Stimulated activated naive CD8-positive, alpha-beta T cell treated with anti-CD3 and anti-CD28 coated beads, Interleukin-15, Interleukin-2, amounts not matched to agents 100 ng/mL and 50 ng/mL, for 24 hours (primary cell): ENCODE measurements around the gene SOCS6.
"Not testable (repeated sequence)": the region's sequence is repeated elsewhere in the genome, so short reads cannot be mapped to it uniquely, and the experiment has no call there.

Source experiments
- H3K27ac Mint-ChIP-seq: one replicate; pipeline ENCODE4 v1.8.0; 2021; ENCODE audit warnings: mild to moderate bottlenecking, mixed read lengths
- H3K27me3 Mint-ChIP-seq: one replicate; pipeline ENCODE4 v1.8.0; 2021; ENCODE audit warnings: mixed read lengths
- H3K36me3 Mint-ChIP-seq: one replicate; pipeline ENCODE4 v1.8.0; 2021; ENCODE audit warnings: low read depth, mixed read lengths
- H3K4me1 Mint-ChIP-seq: one replicate; pipeline ENCODE4 v1.8.0; 2021; ENCODE audit warnings: low read depth, mixed read lengths
- H3K4me3 Mint-ChIP-seq: one replicate; pipeline ENCODE4 v1.8.0; 2021; ENCODE audit warnings: mild to moderate bottlenecking, mixed read lengths
- H3K9me3 Mint-ChIP-seq: one replicate; pipeline ENCODE4 v1.8.0; 2021; ENCODE audit warnings: mixed read lengths

The SOCS6 gene

GRCh38 chr18:70328169-70328568 is 39.3 kb downstream of the SOCS6 start:
- no peak overlapping the region for H3K27ac Mint-ChIP-seq

DNA sequence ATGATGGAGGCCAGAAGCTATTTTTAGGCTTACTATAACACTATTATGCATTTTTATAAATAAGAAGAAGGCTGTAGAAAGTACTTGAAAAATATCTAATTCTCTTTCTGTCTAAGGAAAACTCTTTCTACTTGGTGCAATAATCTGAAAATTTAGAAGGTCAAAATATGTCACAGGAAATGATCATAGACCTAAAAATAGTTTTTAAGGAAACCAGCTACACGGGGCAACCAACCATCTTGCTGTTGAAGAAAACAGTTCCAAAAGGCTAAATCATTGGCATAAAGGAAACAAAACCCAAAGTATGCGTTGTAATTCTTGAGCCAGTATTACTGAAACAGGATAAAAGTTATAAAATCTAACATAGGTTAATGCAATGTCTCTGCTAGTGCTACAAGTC is 40.2 kb downstream of the SOCS6 start:
- Mint-ChIP-seq H3K9me3 (no peaks in the 10 kb centered on the region), H3K4me1 (peaks cover 5% of the 10 kb centered on the region), H3K27me3 (peaks cover 4% of the 10 kb centered on the region), H3K36me3 (no peaks in the 10 kb centered on the region), H3K4me3 (no peak overlapping the region), H3K27ac (no peak overlapping the region)

More at GRCh38 chr18:70328169-70328568, 39.3 kb downstream of the SOCS6 start:
- H3K4me3 Mint-ChIP-seq = no peak overlapping the region
- no peaks in the 10 kb centered on the region for H3K36me3 Mint-ChIP-seq
- H3K27me3 Mint-ChIP-seq = peaks cover 4% of the 10 kb centered on the region
- H3K9me3 Mint-ChIP-seq = no peaks in the 10 kb centered on the region
- H3K4me1 Mint-ChIP-seq = peaks cover 5% of the 10 kb centered on the region

DNA sequence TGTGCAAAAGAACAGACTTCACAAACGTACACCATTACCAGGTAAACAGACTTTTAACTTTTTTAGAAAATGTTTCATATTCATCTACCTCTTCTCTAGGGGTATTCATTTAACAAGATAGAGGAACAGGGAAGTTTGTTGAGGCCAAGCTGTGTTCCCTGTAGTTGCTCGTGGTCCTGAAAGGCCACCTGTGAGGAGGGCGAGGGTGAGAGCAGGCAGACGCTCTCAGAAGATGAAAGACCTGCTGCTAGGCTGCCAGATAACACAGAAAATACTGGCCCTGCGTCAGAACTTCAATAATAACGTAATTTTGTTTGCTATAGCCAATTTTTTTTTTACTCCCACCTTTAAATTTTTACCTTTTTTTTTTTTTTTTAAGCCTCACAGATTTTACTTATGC is 42.0 kb downstream of the SOCS6 start:
- Mint-ChIP-seq H3K27me3 (peaks cover 4% of the 10 kb centered on the region), H3K4me3 (no peak overlapping the region), H3K9me3 (no peaks in the 10 kb centered on the region), H3K4me1 (peaks cover 5% of the 10 kb centered on the region), H3K27ac (no peak overlapping the region), H3K36me3 (no peaks in the 10 kb centered on the region)

- H3K4me3 Mint-ChIP-seq = no peak overlapping the region
- H3K27ac Mint-ChIP-seq = no peak overlapping the region
- H3K36me3 Mint-ChIP-seq = no peaks in the 10 kb centered on the region
- peaks cover 5% of the 10 kb centered on the region for H3K4me1 Mint-ChIP-seq
- H3K27me3 Mint-ChIP-seq = peaks cover 4% of the 10 kb centered on the region
- H3K9me3 Mint-ChIP-seq = no peaks in the 10 kb centered on the region
These were observed 42.7 kb downstream of the SOCS6 start for GRCh38 chr18:70331456-70332097.

- Mint-ChIP-seq H3K9me3 (no peaks in the 10 kb centered on the region), H3K27me3 (peaks cover 4% of the 10 kb centered on the region), H3K4me3 (no peak overlapping the region), H3K27ac (no peak overlapping the region), H3K4me1 (peaks cover 5% of the 10 kb centered on the region), H3K36me3 (no peaks in the 10 kb centered on the region)
These were observed 43.8 kb downstream of the SOCS6 start for GRCh38 chr18:70332694-70333093.

GRCh38 chr18:70333316-70333715 is 44.5 kb downstream of the SOCS6 start:
- Mint-ChIP-seq H3K27me3 (peaks cover 4% of the 10 kb centered on the region), H3K4me1 (peaks cover 5% of the 10 kb centered on the region), H3K27ac (no peak overlapping the region), H3K36me3 (no peaks in the 10 kb centered on the region), H3K9me3 (no peaks in the 10 kb centered on the region), H3K4me3 (no peak overlapping the region)

DNA sequence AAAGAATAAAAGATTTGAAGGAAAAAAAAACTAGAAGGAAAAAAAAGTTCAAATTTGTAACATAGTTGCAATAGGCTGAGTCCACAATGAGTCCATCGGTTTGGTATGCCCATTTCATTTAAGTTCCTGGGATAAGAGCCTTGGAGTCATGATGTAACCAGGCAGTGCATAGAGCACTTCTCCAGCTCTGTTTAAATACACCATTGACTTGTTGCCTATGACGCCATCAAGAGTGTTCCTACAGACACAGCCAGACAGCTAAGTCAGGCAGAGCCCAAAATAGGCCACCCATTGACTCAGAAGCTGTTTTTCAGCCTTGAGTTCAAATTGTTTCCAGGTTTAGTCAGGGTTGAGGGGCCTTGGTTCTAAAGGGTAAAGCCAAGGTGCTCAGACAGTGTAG is 44.9 kb downstream of the SOCS6 start:
- Mint-ChIP-seq H3K9me3 (no peaks in the 10 kb centered on the region), H3K4me1 (peaks cover 5% of the 10 kb centered on the region), H3K27me3 (peaks cover 4% of the 10 kb centered on the region), H3K36me3 (no peaks in the 10 kb centered on the region), H3K27ac (no peak overlapping the region), H3K4me3 (no peak overlapping the region)

DNA sequence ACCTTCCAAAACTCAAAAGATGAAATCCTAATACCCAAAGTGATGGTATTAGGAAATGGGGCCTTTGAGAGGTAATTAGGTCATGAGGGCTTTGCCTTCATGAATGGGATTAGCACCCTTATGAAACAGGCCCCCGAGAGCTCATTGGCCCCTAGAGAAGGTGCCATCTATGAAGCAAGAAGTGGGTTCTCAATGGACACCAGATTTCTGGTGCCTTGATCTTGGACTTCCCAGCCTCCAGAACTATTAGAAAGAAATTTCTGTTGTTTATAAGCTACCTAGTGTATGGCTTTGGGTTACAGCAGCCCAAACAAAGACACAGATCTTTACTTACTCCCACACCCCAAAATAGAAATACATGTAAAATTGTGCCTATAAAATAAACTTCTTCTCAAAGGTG is 45.4 kb downstream of the SOCS6 start:
- H3K4me3 Mint-ChIP-seq = no peak overlapping the region
- H3K27ac Mint-ChIP-seq = no peak overlapping the region
- peaks cover 4% of the 10 kb centered on the region for H3K27me3 Mint-ChIP-seq
- H3K36me3 Mint-ChIP-seq = no peaks in the 10 kb centered on the region
- peaks cover under 1% of the 10 kb centered on the region for H3K4me1 Mint-ChIP-seq
- no peaks in the 10 kb centered on the region for H3K9me3 Mint-ChIP-seq

DNA sequence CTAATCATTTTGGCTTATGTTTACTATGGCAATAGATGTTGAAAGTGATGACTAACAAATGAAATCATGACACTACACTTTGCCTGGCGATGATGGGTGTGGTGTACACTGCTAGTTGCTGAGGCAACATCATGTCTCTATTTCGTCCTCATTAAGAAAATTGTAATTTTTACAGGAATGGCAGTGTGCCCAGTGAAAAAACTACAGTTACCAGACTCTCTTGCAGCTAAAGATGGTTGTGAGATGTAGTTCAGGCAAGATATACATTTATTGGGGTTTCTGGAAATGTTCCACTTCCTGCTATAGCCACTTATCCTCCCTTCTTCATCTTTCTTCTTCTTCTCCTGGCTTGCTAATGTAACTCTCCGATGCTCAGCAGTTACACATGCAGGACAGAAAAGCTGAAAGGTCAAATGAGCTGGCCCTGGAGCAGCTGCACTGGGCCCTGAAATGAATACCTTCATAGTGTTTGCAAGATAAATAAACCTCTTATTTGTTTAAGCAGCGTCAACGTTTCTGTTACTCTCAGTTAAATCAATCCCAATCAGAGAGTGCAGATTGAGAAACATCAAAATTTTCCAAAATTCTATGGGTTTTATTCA is 46.0 kb downstream of the SOCS6 start:
- H3K27ac Mint-ChIP-seq = no peak overlapping the region
- no peak overlapping the region for H3K4me3 Mint-ChIP-seq
- no peaks in the 10 kb centered on the region for H3K36me3 Mint-ChIP-seq
- peaks cover 4% of the 10 kb centered on the region for H3K27me3 Mint-ChIP-seq
- no peaks in the 10 kb centered on the region for H3K4me1 Mint-ChIP-seq
- H3K9me3 Mint-ChIP-seq = no peaks in the 10 kb centered on the region

DNA sequence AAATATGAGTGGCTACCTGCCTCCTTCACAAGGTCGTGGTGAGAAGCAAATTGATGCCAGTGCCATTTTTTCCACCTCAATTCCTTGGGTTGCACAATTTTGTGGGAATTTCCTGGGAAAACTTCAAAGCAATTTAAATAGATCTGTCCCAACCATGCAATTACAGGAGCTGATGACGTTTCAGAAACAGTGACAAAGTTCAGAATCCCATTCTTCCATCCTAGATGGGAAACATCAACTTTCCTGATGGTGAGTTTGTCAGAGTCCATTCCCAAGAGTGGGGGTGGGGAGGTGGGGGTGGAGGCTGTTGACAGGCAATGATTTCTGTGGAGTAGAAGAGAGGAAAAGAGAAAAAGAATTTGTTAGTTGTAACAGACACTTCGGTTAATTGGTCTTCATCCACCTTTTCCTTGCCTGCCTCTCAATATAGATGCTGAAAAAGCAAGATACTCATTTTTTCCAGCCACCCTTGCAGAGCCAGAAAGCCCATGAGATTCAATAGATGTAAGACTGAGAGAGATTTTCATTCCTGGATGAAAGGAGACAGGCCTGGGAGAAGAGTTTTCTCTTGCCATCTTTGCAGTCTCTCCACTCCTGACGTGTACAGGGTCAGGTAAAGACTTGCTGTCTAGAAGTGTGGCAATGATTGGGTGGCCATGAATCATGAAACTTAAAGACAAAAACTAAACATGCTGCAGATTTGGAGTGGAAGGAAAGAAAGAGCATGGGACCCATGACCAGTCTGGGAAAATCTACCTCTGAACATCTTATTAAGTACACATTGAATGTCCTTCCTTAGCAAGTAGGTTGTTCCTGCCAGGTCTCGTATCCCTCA is 47.3 kb downstream of the SOCS6 start:
- no peak overlapping the region for H3K27ac Mint-ChIP-seq
- H3K9me3 Mint-ChIP-seq = no peaks in the 10 kb centered on the region

DNA sequence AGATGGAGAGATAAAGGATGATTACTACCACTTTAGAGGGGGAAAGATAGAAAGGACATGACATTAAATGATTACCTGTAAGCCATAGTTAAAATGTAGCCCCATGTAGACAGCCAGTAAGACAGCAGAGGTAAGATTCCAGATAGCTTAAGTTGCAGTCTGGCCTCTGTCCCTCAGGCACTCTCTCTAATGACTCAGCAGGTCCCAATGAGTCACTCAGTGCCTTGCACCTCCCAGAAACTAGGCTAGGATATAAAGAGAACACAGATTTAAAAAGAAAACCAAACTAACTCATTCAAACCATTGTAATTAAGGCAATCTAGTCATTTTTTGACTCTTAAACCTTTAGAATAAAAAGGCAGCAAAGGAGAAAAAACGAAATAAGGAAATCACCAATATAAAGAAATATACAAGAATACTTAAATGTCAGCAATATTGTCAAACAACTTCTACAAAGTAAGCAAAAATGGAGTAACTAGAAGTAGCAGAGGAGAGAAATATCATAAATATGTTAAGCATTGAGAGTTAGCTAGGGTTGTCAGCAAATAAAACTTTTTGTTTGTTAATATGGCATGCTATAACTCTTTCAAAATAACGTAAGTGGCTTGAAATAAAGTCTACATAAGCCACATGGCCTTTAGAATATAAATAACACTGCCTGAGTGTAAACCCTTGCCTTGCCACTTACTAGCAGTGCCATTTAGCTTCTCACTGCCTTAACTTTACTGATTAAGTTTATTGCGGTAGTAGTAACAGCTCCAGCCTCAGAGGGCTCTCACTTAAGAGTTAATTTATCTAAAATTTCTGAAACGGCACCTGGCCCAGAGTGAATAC is 48.5 kb downstream of the SOCS6 start:
- no peaks in the 10 kb centered on the region for H3K4me1 Mint-ChIP-seq
- H3K9me3 Mint-ChIP-seq = no peaks in the 10 kb centered on the region
- H3K36me3 Mint-ChIP-seq = no peaks in the 10 kb centered on the region
- H3K27me3 Mint-ChIP-seq = peaks cover 4% of the 10 kb centered on the region
- H3K4me3 Mint-ChIP-seq = no peak overlapping the region
- no peak overlapping the region for H3K27ac Mint-ChIP-seq

More for the DNA sequence above, 47.3 kb downstream of the SOCS6 start:
- no peak overlapping the region for H3K4me3 Mint-ChIP-seq
- no peaks in the 10 kb centered on the region for H3K4me1 Mint-ChIP-seq
- H3K36me3 Mint-ChIP-seq = no peaks in the 10 kb centered on the region
- H3K27me3 Mint-ChIP-seq = peaks cover 4% of the 10 kb centered on the region

GRCh38 chr18:70338890-70339289 is 50.0 kb downstream of the SOCS6 start:
- Mint-ChIP-seq H3K36me3 (no peaks in the 10 kb centered on the region), H3K4me1 (no peaks in the 10 kb centered on the region), H3K27me3 (no peaks in the 10 kb centered on the region), H3K27ac (no peak overlapping the region), H3K9me3 (no peaks in the 10 kb centered on the region), H3K4me3 (no peak overlapping the region)

DNA sequence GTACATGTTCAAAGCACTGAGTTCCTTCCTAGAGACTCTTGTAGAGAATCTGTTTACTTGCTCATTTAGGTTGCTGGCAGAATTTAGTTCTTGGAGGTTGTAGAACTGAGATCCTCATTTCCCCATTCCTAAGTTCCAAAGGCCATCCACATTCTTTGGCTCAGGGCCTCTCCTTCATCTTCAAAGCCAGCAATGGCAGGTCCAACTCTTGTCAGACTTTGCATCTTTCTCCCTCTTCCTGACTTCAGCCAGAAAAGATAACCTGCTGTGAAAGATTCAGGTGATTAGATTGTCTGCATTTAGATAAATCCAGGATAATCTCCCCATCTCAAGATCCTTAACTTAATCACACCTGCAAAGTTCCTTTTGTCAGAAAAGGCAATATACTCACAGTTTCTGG is 51.1 kb downstream of the SOCS6 start:
- Mint-ChIP-seq H3K4me1 (no peaks in the 10 kb centered on the region), H3K27ac (no peak overlapping the region), H3K4me3 (no peak overlapping the region), H3K27me3 (no peaks in the 10 kb centered on the region), H3K36me3 (no peaks in the 10 kb centered on the region), H3K9me3 (no peaks in the 10 kb centered on the region)

- H3K36me3 Mint-ChIP-seq, H3K27ac Mint-ChIP-seq, H3K9me3 Mint-ChIP-seq, H3K27me3 Mint-ChIP-seq, H3K4me3 Mint-ChIP-seq, H3K4me1 Mint-ChIP-seq: not testable (repeated sequence)
These were observed 59.6 kb downstream of the SOCS6 start for GRCh38 chr18:70348481-70348880.

GRCh38 chr18:70349316-70349715 is 60.5 kb downstream of the SOCS6 start:
- H3K36me3 Mint-ChIP-seq = no peaks in the 10 kb centered on the region
- H3K4me1 Mint-ChIP-seq = no peaks in the 10 kb centered on the region
- peaks cover 6% of the 10 kb centered on the region for H3K9me3 Mint-ChIP-seq
- H3K27me3 Mint-ChIP-seq = no peaks in the 10 kb centered on the region
- H3K4me3 Mint-ChIP-seq = no peak overlapping the region
- no peak overlapping the region for H3K27ac Mint-ChIP-seq
